ENCODE measurements around the gene ATIC. TPM values are rescaled to one million over a fixed set of nuclear protein-coding genes. Genes with fewer than 3 reads are reported as not detected.

Gene ATIC
- total RNA-seq, 1 experiment from 2014 or later: 173 TPM

DNA sequence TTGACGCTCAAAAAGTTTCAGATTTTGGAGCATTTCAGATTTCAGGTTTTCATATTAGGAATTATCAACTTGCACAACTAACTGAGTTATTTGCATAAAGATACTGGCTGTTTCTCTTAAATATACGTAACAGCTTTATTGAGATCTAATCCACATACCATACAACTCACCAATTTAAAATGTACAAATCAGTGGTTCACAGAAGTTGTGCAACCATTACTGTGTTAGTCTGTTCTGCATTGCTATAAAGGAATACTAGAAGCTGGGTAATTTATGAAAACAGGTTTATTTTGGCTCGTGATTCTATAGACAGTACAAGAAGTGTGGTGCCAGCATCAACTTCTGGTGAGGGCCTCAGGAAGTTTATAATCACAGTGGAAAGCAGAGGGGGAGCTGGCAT lies 8.2 kb downstream of the ATIC start:
- no peaks in the 10 kb centered on the region for H3K9me3 ChIP-seq (ENCODE audit: control insufficient read depth in 1 of 2, insufficient read depth in 1 of 2, low read depth in 1 of 2, low read length in 2 of 2)
- no peaks in the 10 kb centered on the region for H3K9me2 ChIP-seq (ENCODE audit: insufficient read depth)
- CTCF ChIA-PET: no interaction called here
- H3K36me3 ChIP-seq (ENCODE audit: control insufficient read depth in 1 of 2, insufficient read depth in 2 of 2, low read length in 2 of 2): peaks cover 33 to 48% of the 10 kb centered on the region in 2 experiments
- DNase-seq (ENCODE audit: low read depth, low spot score): no peak
- H2AFZ ChIP-seq (ENCODE audit: low read depth, low read length, poor library complexity, severe bottlenecking): no peak overlapping the region
- no peak overlapping the region for H3K4me3 ChIP-seq (replicated peaks in 1 of 2; ENCODE audit: low read depth in 1 of 2, low read length in 2 of 2)
- H3K27me3 ChIP-seq (ENCODE audit: insufficient read depth, low read length): no peaks in the 10 kb centered on the region
- H3K4me1 ChIP-seq (ENCODE audit: control insufficient read depth in 1 of 2, insufficient read depth in 2 of 2, low read length in 2 of 2): no peaks in the 10 kb centered on the region
- RAD21 ChIA-PET (ENCODE audit: low non-redundant PET in 1 of 2, low total read pairs in 2 of 2, uncharacterized antibody in 2 of 2, unreplicated experiment in 2 of 2): no interaction called here
- intact Hi-C loops (cut with micrococcal nuclease): no loop called here
- H3K9ac ChIP-seq (ENCODE audit: low read length): no peak overlapping the region
- peaks cover 4% of the 10 kb centered on the region; the same call in 1 of the 2 replicates for H4K20me1 ChIP-seq (ENCODE audit: insufficient read depth)
- TF ChIP-seq CBX3 (IDR thresholded peaks at IDR 0.05; ENCODE audit: low read depth) (no peak), ZFX (IDR thresholded peaks at IDR 0.05) (no peak), ELF1 (IDR thresholded peaks at IDR 0.05; ENCODE audit: borderline replicate concordance, low read depth) (no peak), EZH2 (IDR thresholded peaks at IDR 0.05) (no peak), YY1 (IDR thresholded peaks at IDR 0.05; ENCODE audit: extremely low read depth, insufficient replicate concordance, low read depth, low read length) (no peak), POLR2A (IDR thresholded peaks at IDR 0.05; ENCODE audit: borderline replicate concordance, extremely low read depth, insufficient read depth, insufficient read length) (no peak), JUND (IDR thresholded peaks at IDR 0.05) (no peak), FOSL1 (IDR thresholded peaks at IDR 0.05; ENCODE audit: low read depth) (no peak), SP1 (IDR thresholded peaks at IDR 0.05; ENCODE audit: low read depth) (no peak), RAD21 (IDR thresholded peaks at IDR 0.05; ENCODE audit: low read depth) (no peak), POLR2AphosphoS5 (IDR thresholded peaks at IDR 0.05; ENCODE audit: low read depth, low read length) (no peak), TCF7L2 (IDR thresholded peaks at IDR 0.05; ENCODE audit: borderline replicate concordance, extremely low read depth, insufficient read depth, insufficient read length) (no peak), EGR1 (IDR thresholded peaks at IDR 0.05; ENCODE audit: low read depth) (no peak), CEBPB (IDR thresholded peaks at IDR 0.05; ENCODE audit: low read depth) (no peak), SIN3A (IDR thresholded peaks at IDR 0.05; ENCODE audit: low read depth) (no peak)
- TF ChIP-seq, protein P1, sequence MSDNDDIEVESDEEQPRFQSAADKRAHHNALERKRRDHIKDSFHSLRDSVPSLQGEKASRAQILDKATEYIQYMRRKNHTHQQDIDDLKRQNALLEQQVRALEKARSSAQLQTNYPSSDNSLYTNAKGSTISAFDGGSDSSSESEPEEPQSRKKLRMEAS (IDR thresholded peaks at IDR 0.05): no peak
- TF ChIP-seq, protein P2, sequence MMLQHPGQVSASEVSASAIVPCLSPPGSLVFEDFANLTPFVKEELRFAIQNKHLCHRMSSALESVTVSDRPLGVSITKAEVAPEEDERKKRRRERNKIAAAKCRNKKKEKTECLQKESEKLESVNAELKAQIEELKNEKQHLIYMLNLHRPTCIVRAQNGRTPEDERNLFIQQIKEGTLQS (IDR thresholded peaks at IDR 0.05): no peak
- TF ChIP-seq, protein P3, sequence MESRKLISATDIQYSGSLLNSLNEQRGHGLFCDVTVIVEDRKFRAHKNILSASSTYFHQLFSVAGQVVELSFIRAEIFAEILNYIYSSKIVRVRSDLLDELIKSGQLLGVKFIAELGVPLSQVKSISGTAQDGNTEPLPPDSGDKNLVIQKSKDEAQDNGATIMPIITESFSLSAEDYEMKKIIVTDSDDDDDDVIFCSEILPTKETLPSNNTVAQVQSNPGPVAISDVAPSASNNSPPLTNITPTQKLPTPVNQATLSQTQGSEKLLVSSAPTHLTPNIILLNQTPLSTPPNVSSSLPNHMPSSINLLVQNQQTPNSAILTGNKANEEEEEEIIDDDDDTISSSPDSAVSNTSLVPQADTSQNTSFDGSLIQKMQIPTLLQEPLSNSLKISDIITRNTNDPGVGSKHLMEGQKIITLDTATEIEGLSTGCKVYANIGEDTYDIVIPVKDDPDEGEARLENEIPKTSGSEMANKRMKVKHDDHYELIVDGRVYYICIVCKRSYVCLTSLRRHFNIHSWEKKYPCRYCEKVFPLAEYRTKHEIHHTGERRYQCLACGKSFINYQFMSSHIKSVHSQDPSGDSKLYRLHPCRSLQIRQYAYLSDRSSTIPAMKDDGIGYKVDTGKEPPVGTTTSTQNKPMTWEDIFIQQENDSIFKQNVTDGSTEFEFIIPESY (IDR thresholded peaks at IDR 0.05; ENCODE audit: extremely low read depth, insufficient replicate concordance, low read length): no peak
- TF ChIP-seq, protein P4, sequence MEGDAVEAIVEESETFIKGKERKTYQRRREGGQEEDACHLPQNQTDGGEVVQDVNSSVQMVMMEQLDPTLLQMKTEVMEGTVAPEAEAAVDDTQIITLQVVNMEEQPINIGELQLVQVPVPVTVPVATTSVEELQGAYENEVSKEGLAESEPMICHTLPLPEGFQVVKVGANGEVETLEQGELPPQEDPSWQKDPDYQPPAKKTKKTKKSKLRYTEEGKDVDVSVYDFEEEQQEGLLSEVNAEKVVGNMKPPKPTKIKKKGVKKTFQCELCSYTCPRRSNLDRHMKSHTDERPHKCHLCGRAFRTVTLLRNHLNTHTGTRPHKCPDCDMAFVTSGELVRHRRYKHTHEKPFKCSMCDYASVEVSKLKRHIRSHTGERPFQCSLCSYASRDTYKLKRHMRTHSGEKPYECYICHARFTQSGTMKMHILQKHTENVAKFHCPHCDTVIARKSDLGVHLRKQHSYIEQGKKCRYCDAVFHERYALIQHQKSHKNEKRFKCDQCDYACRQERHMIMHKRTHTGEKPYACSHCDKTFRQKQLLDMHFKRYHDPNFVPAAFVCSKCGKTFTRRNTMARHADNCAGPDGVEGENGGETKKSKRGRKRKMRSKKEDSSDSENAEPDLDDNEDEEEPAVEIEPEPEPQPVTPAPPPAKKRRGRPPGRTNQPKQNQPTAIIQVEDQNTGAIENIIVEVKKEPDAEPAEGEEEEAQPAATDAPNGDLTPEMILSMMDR (IDR thresholded peaks at IDR 0.05 in 2 of 3, conservative IDR thresholded peaks at IDR 0.05 in 1 of 3; ENCODE audit: borderline replicate concordance in 1 of 3, insufficient read depth in 1 of 3, low read depth in 2 of 3, low read length in 2 of 3): no peak
- TF ChIP-seq, protein P5, sequence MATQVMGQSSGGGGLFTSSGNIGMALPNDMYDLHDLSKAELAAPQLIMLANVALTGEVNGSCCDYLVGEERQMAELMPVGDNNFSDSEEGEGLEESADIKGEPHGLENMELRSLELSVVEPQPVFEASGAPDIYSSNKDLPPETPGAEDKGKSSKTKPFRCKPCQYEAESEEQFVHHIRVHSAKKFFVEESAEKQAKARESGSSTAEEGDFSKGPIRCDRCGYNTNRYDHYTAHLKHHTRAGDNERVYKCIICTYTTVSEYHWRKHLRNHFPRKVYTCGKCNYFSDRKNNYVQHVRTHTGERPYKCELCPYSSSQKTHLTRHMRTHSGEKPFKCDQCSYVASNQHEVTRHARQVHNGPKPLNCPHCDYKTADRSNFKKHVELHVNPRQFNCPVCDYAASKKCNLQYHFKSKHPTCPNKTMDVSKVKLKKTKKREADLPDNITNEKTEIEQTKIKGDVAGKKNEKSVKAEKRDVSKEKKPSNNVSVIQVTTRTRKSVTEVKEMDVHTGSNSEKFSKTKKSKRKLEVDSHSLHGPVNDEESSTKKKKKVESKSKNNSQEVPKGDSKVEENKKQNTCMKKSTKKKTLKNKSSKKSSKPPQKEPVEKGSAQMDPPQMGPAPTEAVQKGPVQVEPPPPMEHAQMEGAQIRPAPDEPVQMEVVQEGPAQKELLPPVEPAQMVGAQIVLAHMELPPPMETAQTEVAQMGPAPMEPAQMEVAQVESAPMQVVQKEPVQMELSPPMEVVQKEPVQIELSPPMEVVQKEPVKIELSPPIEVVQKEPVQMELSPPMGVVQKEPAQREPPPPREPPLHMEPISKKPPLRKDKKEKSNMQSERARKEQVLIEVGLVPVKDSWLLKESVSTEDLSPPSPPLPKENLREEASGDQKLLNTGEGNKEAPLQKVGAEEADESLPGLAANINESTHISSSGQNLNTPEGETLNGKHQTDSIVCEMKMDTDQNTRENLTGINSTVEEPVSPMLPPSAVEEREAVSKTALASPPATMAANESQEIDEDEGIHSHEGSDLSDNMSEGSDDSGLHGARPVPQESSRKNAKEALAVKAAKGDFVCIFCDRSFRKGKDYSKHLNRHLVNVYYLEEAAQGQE (IDR thresholded peaks at IDR 0.05; ENCODE audit: low read depth): no peak
- BruUV-seq (replicated peaks): no TSS peak
- H3K79me2 ChIP-seq (ENCODE audit: insufficient read depth, low read length): peaks cover 93% of the 10 kb centered on the region
- H3K4me2 ChIP-seq (ENCODE audit: low read length): no peak overlapping the region
- no peak for ATAC-seq
- POLR2A ChIA-PET: no interaction called here
- no peak overlapping the region for H3K27ac ChIP-seq (ENCODE audit: low read depth, low read length)

Data from HCT116 (cell line).